HG02943 (cell line): ENCODE results near the gene CELSR1.

Source experiments
- ATAC-seq: cut with Tn5 transposase; IDR thresholded peaks from one replicate; pipeline ENCODE4 v1.9.1; 2021; ENCODE audit warnings: mild to moderate bottlenecking, low read depth, moderate library complexity; ENCODE audit not compliant: unreplicated experiment

The CELSR1 gene

DNA sequence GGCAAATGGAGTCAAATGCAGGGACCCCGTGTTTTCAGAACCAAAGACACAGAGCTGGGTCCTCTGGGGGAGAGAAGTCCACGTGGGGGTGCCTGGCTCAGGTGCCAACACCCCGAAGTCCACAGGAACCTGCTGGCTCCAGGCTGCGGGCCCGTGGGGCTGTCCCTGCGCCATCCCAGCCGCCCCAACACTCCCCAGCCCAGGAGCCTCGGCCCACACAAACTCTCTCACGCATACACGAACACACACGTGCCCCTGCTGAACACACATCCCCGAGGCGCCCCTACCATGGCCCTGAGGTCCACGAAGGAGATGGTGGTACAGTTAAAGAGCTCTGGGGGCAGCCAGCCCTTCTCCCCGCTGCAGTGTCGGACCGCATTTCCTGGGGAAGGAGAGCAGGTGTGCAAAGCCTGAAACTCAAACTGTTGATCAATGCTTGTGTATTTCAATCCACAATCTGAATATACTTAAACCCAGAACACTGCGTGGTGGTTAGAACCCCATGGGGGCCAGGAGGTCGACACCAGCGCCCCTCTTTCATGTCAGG, 147.2 kb downstream of the CELSR1 start:
- no peak for ATAC-seq

DNA sequence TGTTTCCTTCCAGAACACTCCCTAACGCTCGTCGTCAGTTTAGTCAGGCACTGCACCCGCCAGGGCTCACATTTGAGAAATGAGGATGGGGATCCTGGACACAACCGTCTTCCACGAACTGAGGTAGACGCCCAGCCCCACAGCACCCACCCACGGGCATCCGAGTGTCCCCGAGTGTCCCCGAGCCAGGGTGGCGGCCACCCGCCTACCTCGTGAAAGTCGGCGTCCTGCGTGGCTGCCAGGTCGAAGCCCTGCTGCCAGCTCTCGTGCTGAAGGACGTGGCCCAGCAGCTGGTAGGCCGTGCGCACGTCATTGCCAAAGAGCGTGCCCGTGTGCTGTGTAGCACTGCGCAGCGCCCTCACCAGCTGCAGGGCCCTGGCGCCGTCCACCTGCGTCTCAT, 148.3 kb downstream of the CELSR1 start:
- ATAC-seq, result no peak

DNA sequence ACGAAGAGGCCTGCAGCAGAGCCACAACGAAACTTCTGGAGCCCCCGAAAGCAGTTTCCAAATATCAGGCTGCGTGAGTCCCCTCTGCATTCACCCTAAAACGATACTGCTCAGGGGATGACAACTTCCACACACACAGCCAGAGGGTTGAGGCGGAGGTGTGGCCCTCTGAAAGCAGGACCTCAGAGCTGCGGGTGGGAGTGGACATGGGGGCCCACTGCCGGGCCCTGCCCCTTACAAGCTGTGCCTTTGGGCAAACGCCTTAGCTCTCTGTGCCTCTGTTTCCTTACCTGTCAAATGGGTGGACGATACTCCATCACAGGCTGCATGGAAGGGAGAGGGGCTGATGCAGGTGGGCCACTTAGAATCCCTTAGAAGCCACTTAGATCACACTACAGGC, 148.8 kb downstream of the CELSR1 start:
- no peak for ATAC-seq

DNA sequence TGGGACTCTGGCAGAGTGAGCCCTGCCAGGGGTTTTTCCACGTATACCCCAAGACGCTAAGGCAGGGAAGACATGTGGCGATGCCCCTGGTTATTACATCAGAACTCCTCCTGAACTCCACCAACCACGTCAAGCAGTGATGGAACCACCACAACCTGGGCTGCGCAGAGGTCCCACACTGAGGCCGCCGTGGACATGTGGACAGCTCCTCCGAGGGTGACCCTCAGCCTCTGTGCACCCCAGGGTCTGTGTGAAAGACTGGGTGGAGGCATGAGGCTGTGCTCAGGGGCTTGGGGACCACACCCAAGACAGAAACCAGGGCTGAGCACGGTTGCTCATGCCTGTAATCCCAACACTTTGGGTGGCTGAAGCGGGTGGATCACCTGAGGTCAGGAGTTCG, 149.7 kb downstream of the CELSR1 start:
- no peak for ATAC-seq

DNA sequence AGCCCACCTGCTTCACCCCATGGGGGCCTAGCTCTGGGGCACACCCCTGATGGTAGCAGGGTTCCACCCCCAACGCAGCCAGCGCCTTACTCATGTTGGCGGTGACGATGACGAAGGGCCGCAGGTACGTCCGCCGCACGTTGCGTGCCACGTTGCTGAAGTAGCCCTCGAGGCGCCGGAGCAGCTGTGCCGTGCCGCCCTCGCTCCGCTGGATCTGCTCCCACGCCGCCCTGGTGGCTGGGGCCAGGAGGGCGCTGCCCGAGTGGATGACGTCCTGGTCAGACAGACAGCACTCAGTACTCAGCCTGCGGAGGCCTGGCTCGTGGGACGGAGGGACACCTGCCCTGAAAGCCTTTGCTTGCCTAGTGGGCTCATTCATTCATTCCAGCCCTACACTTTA, 151.1 kb downstream of the CELSR1 start:
- ATAC-seq, result no peak

DNA sequence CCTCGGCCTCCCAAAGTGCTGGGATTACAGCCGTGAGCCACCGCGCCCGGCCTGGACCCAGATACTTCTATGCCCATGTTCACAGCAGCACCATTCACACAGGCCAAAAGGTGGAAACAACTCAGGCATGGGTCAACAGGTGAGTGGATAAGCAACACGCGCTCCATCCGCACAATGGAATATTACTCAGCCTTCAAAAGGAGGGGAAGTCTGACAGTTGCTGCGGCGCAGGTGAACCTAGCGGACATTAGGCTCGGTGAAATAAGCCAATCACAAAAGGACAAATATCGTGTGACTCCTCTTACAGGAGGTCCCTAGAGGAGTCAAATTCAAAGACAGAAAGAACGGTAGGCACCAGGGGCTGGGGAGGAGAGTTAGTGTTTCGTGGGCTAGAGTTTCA, 154.9 kb downstream of the CELSR1 start:
- ATAC-seq, result no peak

GRCh38 chr22:46381731-46382130, 155.7 kb downstream of the CELSR1 start:
- no peak for ATAC-seq

- no peak for ATAC-seq
These were observed 156.3 kb downstream of the CELSR1 start for GRCh38 chr22:46381142-46381541.

DNA sequence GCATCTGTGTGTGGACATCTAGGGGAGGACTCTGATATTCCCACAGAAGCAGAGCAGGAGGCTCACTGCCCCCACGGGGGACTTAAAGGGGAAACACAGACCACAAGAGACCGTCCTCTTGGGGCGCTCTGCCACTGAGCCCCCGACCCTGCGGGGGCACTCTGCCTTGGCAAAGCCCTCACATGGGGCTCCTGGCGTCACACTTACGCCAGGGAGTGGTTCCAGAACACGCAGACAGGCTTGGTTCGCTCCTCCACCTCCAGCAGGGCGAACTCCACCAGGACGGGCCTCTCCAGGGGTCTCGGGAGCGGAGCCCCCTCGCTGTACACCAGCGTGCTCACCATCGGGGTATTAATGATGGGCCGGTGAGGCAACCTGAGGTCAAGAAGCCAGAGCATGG, 156.8 kb downstream of the CELSR1 start:
- ATAC-seq, result no peak

GRCh38 chr22:46380069-46380468, 157.4 kb downstream of the CELSR1 start:
- no peak for ATAC-seq

DNA sequence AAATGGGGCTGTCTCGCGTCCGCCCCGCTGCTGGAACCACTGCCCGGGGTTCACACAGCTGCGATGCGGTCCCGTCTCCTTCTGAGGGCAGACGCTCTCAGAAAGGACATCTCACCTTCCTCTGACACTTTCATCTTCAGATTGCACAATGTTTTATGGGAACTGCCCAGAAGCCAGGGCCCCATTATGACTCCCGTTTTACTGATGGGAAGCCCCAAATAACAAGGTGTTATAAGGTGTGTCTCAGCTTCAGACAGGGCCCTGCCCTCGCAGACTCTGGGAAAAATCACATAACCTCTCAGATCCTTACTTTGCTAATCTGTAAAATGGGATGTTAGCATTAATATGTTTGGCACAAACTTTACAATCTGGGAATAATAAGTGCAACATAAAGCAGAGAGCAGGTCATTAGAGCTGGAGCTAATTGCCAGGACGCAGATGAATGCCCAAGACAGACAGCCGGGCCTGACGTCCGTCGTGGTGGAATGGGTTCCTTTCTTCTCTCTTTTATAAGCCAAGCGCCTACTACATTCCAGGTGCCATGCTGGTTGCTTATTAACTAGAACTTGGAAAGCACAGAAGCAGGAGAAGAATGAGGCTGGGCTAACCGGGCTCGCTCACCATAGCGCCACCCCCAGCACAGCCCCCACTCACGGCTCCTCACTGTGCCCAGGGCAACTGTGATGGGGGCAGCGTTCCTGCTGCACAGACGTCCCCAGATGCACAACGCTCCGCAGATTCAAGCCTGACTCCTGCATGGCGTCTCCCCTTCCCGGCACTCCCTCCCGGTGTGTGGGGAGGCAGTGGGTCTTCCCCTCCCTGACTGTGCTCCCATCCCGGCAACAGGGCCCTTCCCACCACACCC, 158.1 kb downstream of the CELSR1 start:
- ATAC-seq, result no peak

DNA sequence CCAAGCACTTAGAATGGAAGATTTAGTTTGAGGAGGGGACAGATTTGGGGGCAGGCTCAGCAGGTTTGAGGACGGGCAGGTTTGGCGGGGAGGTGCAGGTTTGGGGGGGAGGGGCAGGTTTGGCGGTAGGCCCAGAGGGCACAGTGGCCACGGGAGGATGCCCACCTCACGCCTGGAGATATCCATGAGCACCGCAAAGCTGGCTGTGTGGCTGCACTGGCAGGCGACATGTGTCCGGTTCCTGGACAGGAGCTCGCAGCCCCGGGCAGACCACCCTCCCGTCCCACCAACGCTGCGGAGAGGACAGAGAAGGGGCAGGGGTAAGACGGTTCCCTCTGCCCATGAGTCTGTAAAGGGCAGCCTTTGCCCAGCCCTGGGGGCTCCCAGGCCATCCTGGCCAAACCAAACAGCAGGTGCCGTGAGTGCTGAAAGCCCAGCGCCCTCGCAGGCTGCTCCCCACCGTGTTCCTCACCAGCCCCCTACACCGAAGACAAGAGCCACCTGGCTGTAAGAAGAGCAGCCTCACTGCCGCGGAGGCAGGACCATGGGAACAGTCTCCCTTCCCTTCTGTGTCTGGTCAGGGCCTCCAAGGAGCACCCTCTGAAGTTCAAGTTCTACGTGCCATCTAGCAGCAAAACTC, 158.9 kb downstream of the CELSR1 start:
- no peak for ATAC-seq

- no peak for ATAC-seq
These were observed 159.6 kb downstream of the CELSR1 start for GRCh38 chr22:46377525-46378425.

- ATAC-seq, result no peak
These were observed 160.4 kb downstream of the CELSR1 start for GRCh38 chr22:46376908-46377524.

- no peak for ATAC-seq
These were observed 161.3 kb downstream of the CELSR1 start for GRCh38 chr22:46376111-46376510.

GRCh38 chr22:46374663-46375474, 162.6 kb downstream of the CELSR1 start:
- no peak for ATAC-seq

- ATAC-seq, result no peak
These were observed 163.3 kb downstream of the CELSR1 start for GRCh38 chr22:46373921-46374662.

DNA sequence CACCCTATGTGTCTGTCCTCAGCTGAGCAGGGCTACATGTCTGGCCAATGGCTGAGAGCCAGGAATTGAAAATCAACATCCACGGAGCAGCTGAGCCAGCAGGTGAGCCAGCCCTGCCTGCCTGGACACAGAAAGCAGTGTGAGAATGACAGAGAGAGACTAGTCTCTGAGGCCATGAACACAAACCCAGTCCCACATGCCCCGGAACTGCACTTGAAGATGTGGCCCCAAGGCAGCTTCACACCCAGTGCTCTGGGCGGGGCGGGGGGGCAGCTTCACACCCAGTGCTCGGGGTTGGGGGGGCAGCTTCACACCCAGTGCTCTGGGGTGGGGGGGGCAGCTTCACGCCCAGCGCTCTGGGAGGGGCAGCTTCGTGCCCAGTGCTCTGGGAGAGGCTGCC, 164.3 kb downstream of the CELSR1 start:
- ATAC-seq, result no peak

- ATAC-seq, result no peak
These were observed 164.7 kb downstream of the CELSR1 start for GRCh38 chr22:46372686-46373085.
